NT2/D1 (cell line): ENCODE data around the gene GCSH.

Experiments
- SUZ12 ChIP-seq: IDR thresholded peaks from 2 replicates; pipeline ENCODE4 v1.6.1; 2011; ENCODE audit not compliant: insufficient read length, insufficient read depth; ENCODE audit errors: extremely low read depth
- YY1 ChIP-seq: IDR thresholded peaks from 2 replicates; pipeline ENCODE4 v1.6.1; 2011; ENCODE audit not compliant: insufficient read length, insufficient read depth

DNA sequence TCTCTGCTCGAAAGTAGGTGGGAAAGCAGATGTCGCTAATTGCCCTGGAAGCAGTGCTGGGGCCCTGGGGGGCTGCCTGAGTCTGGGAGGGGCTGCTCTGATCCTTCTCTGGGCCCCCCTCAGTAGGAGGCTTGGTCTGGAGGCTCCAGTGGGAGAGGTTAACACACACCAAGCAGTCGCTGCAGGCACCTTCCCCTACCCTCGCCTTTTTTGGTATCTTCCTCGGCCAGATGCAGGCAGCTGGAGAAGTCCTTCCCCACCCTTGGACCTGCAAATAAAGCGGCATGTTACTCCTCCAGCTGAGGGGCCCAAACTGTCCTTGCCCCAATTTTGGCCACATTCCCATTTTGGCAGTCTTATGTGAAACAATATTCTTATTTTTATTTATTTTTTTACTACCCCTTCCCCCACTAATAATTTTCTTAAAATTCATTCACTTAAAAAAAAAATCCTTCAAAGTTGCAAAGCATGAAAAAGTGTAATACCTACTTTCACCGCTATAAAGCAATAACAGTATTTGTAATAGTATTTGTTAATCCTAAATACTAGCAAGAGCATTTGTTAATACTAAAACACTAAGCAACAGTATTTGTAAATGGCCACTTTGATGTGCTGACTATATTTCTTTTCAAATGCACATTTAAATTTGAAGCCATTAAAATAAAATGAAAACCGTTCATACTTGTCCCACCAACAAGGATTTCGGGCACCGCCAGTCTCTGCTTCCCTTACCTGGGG lies 34.2 kb downstream of the GCSH start:
- no peak for TF ChIP-seq SUZ12
- no peak for TF ChIP-seq YY1
